HG02571 (cell line): Measurements from ENCODE around the gene VSIR.

Experiments
- ATAC-seq: cut with Tn5 transposase; IDR thresholded peaks from one replicate; pipeline ENCODE4 v1.9.1; 2021; ENCODE audit warnings: mild to moderate bottlenecking, moderate library complexity; ENCODE audit not compliant: unreplicated experiment

VSIR gene

DNA sequence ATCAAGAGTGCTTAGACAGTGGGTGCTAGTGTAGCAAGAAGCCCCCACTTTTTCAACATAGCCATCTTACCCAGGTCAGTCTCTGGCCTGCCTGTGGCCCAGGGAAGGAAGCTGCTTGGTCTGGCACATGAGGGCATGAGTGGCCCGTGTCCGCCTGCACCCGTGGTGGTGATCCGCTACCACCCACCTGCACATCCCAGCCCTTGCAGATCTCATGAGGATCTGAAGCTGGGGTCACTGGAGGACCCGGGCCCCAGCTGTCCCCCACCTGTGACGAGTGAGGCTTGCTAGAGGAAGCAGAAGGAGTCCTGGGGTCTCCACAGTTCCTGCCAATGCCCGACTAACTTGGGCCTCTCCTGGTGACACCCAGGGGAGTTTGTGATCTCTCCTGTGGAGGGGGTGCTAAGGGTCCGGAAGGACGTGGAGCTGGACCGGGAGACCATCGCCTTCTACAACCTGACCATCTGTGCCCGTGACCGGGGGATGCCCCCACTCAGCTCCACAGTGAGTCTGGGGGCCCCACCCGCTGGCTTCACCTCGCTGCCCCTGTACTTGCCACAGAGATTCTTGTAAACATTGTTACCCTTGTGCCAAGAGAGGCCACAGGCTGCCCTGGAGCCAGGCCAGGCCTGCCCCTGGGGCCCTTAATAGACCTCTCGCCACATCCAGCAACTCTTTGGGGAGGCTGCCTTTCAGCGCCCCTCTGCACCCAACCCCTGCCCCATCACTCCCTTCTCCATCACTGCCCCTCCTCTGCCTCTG, 10.8 kb upstream of the VSIR start:
- ATAC-seq, result no peak

- no peak for ATAC-seq
Observed at GRCh38 chr10:71782917-71783490, 9.7 kb upstream of the VSIR start.

GRCh38 chr10:71782221-71782916, 9.0 kb upstream of the VSIR start:
- ATAC-seq, result no peak

GRCh38 chr10:71780719-71781118, 7.4 kb upstream of the VSIR start:
- no peak for ATAC-seq

DNA sequence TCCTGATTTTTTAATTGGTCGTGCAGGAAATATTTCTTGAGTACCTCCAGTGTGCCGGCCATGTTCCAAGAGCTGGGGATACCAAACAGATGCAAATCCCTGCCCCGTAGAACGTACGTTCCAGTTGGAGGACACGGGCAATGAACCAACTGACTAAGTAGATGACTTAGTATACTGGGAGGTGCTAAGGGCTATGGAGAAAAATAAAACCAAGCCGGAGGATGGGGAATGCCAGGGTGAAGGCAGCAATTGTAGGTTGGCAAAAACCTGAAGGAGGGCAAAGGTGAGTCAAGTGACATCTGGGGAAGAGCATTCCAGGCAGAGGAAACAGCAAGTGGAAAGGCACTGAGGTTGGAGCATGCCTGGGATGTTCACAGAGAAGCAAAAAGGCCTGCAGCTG, 6.8 kb upstream of the VSIR start:
- no peak for ATAC-seq

GRCh38 chr10:71779641-71780040, 6.3 kb upstream of the VSIR start:
- ATAC-seq, result no peak

GRCh38 chr10:71778071-71778825, 4.9 kb upstream of the VSIR start:
- ATAC-seq, result no peak

GRCh38 chr10:71777213-71777985, 4.1 kb upstream of the VSIR start:
- no peak for ATAC-seq

DNA sequence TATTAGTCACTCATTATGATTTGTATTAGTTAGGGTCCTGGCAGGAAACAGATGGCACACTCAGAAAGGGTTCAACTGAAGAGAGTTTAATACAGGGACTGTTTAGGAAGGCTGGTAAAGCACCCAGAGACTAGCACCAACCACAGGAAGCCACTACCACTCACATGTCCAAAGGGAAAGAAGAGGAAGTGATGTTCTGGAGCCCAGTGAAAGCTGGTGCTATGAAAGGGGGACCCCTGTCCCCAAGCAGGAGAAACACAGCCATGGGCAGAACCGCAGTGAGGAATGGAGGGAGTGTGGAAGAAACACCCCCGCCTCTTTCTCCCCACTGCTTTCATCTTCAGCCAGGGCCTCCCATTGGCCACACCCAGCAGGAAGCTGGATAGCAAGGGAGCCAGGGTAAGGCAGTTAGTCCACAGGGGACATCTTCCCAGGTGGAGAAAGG, 3.2 kb upstream of the VSIR start:
- no peak for ATAC-seq

GRCh38 chr10:71774916-71775702, 1.8 kb upstream of the VSIR start:
- ATAC-seq, result no peak

- ATAC-seq, result no peak
Observed at GRCh38 chr10:71772832-71773220, 494 bp downstream of the VSIR start.

DNA sequence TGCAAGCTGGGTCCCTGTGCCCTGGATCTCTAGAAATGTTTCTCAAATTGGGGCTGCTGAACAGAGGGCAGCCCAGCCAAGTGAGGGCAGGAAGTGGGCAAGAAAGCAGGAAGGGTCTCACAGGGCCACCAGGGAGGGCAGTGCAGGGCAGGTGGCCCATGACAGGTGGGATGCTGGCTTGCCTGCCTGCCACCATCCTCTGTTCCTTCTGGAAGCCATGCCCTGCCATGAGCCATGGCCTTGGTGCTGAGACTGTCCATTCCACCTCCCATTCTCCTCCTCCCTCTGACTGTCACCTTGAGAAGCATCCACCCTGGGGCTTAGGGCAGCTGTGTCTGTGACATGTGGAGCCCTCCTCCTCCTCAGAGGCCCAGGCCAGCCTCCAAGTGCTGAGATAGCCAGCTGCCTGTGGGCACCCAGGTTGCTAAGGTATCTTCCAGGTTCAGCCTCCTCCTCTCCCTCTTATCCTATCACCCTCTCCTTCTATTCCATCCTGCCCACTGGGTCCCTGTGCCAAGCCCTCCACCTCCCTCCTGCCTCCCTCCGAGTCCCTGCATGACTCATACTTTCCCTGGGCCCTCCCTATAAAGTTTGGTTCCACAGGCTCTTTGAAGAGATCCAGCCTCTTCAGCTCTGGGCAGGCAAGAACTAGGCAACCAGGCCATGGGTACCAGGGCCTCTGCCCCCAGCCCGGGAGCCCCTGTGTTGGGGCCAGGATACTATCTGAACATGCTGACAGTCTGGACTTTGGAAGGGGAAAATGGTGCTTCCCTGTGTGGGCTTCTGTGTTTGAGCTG, 1.3 kb downstream of the VSIR start:
- ATAC-seq, result no peak

DNA sequence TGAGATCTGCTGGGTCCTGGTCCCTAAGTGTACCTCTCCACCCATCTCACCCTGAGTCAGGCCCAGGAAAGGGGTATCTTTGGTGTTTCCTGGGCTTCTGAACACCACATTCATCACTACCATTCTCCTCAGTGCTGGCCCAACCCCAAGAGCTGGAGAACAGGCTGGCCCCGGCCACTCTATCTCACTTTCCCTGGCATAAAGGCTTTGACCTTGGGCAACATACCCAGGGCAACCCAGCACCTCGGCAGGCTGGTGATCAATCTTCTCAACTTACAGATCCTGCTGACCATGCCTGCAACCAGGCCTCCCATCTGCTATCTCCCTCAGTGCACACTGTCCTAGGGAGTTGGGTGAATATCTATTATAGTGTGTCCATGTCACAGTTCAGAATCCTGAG, 2.1 kb downstream of the VSIR start:
- ATAC-seq, result no peak

DNA sequence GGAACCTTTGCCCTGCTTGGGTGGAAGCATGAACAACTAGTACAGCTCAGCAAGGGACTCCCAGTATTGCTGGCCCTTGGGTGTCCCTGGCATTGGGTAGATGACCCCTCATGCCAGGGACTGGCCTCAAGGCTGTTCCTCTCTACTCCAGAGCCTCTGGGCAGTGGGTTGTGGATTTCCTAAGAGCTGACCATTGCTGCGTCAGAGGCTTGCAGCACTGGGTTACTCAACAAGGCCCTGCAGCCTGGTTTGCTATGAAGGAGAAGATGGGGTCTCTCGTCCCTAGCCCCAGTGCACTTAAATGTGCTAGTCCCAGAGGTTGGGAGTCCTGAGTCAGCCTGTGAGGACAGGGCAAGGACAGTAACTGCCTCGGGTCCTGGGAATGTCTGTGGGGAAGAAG, 2.5 kb downstream of the VSIR start:
- no peak for ATAC-seq

DNA sequence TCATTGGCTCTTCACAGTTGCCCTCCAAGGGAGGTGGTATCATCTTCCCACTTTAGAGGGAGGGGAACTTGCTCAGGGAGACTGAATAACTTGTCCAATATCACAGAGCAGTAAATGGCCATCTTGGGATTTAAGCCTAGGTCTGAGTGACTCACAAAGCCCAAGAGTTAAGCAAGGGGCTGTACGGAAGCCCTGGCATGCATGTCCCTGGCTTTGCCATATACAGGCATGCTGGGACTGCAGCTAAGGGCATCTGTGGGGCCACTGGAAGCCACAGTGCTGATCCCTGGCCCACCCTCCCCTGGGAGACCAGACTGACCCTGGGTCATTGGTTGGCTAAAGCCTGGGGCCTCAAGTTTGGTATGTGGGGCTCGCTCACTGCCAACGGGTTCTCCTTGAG, 3.1 kb downstream of the VSIR start:
- no peak for ATAC-seq

DNA sequence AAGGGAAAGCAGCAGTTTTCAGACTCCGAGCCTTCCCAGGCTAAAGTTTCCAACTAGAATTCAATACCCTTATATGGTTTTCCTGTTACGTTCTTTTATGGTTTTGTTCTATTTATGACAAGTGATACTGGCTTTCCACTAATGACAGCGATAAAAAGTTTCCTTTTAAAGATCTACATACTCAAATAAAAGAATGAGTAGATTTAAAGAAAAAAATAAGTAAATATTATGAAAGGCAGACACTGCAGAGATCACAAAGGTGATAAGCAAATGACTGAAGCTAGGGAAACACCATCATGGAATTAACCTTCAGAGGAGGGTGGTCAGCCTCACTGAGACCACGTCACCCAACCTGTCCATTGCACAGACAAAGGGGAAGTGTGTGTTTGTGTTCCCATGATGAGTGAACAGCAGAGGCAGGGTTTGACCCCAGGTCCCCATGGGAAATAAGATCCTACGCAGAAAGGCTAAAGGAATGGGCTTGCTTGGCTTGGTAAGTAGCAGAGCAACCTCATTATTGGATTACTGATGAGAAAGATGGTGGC, 4.0 kb downstream of the VSIR start:
- ATAC-seq, result peak; percentile 5

DNA sequence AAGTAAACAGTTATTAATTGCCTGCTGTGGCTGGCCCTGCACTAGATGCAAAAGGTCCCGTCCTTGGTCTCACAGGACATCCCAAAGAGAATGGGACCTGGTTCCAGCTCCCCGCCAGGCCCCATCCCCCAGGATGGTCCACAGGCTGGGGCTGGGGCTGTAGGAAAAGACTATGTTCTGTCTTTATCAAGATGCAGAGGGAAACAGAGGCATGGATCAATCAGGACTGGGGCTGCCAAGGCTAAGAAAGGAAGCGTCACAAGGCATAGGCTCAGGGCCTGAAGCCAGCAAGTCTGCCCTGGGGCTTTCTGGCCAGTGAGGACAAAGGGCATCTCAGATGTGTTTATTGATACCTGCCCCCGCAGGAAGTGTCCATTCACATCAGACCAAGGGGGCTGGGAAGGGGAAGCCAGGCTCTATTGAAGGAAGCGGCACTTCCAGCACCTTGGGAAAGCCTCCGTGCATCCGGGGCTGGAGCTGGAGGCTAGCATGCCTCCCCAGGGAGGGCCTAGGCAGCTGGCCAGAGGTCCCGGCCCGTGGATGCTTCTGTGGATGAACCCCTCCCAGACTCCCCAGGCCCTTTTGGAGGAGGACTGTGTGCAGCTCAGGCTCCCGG, 5.8 kb downstream of the VSIR start:
- ATAC-seq, result no peak

DNA sequence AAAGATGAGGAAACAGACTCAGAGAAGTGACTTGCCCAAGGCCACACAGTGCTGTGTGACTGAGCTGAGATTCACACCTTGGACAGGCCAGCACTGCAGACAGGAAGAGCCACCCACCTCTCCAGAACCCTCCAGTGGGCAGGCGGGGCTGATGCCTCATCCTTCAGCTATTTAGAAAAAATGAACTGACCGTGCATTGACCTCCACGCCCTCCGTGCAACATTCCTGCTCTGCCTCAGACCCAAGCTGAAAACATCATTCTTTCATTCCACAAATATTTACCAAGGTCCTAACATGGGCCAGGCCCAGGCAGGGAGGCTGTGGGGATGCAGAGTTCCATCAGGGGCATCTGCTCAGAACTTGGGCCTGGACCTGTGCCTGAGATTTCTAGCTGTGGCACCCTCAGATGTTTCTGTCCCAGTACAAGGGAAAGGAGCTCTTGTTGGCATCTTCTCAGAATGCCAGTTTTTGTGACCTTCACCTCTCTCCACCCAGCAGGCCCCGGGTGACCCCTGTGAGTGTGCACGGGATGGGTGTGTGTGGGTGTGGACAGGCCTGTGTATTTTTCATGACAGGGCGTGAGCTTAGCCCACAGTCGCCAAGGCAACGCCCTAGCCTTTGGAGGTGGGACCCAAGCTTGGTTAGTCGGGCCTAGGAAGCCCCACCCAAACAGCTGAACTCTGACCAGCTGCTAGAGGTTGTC, 6.5 kb downstream of the VSIR start:
- no peak for ATAC-seq
